CD4-positive, alpha-beta T cell treated with Interleukin-12 subunit alpha and Interleukin-12 subunit beta, for 1 hour (primary cell): ENCODE results near the gene MCM9.

Experiments used
- DNase-seq: peaks from one replicate; pipeline ENCODE4 v3.0.0-alpha.2; 2020

Gene MCM9

GRCh38 chr6:118860363-118860762 lies 74.6 kb downstream of the MCM9 start:
- DNase-seq = no peak

- no peak for DNase-seq
These were observed 75.4 kb downstream of the MCM9 start for GRCh38 chr6:118859517-118860064.

- DNase-seq = no peak
These were observed 78.7 kb downstream of the MCM9 start for GRCh38 chr6:118856301-118856700.

- no peak for DNase-seq
These were observed 81.6 kb downstream of the MCM9 start for GRCh38 chr6:118853408-118853807.

- DNase-seq = peak; percentile 13
These were observed 90.0 kb downstream of the MCM9 start for GRCh38 chr6:118844915-118845314.

GRCh38 chr6:118843685-118844390 lies 91.1 kb downstream of the MCM9 start:
- no peak for DNase-seq

- DNase-seq = no peak
These were observed 104.3 kb downstream of the MCM9 start for GRCh38 chr6:118830691-118831090.

GRCh38 chr6:118829817-118830478 lies 105.0 kb downstream of the MCM9 start:
- DNase-seq = no peak

- DNase-seq = no peak
These were observed 108.9 kb downstream of the MCM9 start for GRCh38 chr6:118826096-118826495.

GRCh38 chr6:118825661-118826060 lies 109.3 kb downstream of the MCM9 start:
- DNase-seq = no peak

- no peak for DNase-seq
These were observed 119.5 kb downstream of the MCM9 start for GRCh38 chr6:118815495-118815894.

GRCh38 chr6:118813775-118814174 lies 121.2 kb downstream of the MCM9 start:
- DNase-seq = no peak

GRCh38 chr6:118812970-118813369 lies 122.0 kb downstream of the MCM9 start:
- DNase-seq = no peak

- DNase-seq = peak; percentile 82
These were observed 124.4 kb downstream of the MCM9 start for GRCh38 chr6:118810420-118811027.

GRCh38 chr6:118808793-118809638 lies 125.9 kb downstream of the MCM9 start:
- DNase-seq = peak; percentile 66

- no peak for DNase-seq
These were observed 130.9 kb downstream of the MCM9 start for GRCh38 chr6:118804091-118804490.

- no peak for DNase-seq
These were observed 133.7 kb downstream of the MCM9 start for GRCh38 chr6:118801257-118801656.

- DNase-seq = peak; percentile 90
These were observed 134.4 kb downstream of the MCM9 start for GRCh38 chr6:118800394-118801071.

- DNase-seq = no peak
These were observed 135.1 kb downstream of the MCM9 start for GRCh38 chr6:118799826-118800225.

- peak; percentile 88 for DNase-seq
These were observed 138.4 kb downstream of the MCM9 start for GRCh38 chr6:118796548-118796947.

GRCh38 chr6:118791499-118791898 lies 143.5 kb downstream of the MCM9 start:
- no peak for DNase-seq

- DNase-seq = no peak
These were observed 145.0 kb downstream of the MCM9 start for GRCh38 chr6:118789954-118790353.
